HUES6 (cell line): ENCODE results near the gene MID1.
A peak's percentile ranks its signal among the peaks of the same experiment; 100 is the strongest.

Experiments used
- H3K27ac ChIP-seq: 2 replicates; pipeline ENCODE4 v1.7.0; 2013; ENCODE audit warnings: low read depth, mild to moderate bottlenecking, low read length, inconsistent platforms
- H3K27me3 ChIP-seq: 2 replicates; pipeline ENCODE4 v1.6.1; 2013; ENCODE audit warnings: low read length; ENCODE audit not compliant: control insufficient read depth, insufficient read depth
- H3K36me3 ChIP-seq: 2 replicates; pipeline ENCODE4 v1.6.1; 2013; ENCODE audit warnings: low read length; ENCODE audit not compliant: control insufficient read depth, insufficient read depth
- H3K4me1 ChIP-seq: 2 replicates; pipeline ENCODE4 v1.6.1; 2013; ENCODE audit warnings: low read length; ENCODE audit not compliant: control insufficient read depth, insufficient read depth
- H3K4me3 ChIP-seq: 2 replicates; pipeline ENCODE4 v1.5.1; 2013; ENCODE audit warnings: low read depth, low read length
- H3K9ac ChIP-seq: one replicate; pipeline ENCODE4 v1.6.1; 2013; ENCODE audit warnings: mild to moderate bottlenecking, low read length
- H3K9me3 ChIP-seq: 2 replicates; pipeline ENCODE4 v1.6.1; 2013; ENCODE audit warnings: low read depth, low read length; ENCODE audit not compliant: control insufficient read depth, insufficient read depth

MID1 gene

GRCh38 chrX:10496345-10496965 lies 123.9 kb downstream of the MID1 start:
- H3K9ac ChIP-seq, result no peak overlapping the region

DNA sequence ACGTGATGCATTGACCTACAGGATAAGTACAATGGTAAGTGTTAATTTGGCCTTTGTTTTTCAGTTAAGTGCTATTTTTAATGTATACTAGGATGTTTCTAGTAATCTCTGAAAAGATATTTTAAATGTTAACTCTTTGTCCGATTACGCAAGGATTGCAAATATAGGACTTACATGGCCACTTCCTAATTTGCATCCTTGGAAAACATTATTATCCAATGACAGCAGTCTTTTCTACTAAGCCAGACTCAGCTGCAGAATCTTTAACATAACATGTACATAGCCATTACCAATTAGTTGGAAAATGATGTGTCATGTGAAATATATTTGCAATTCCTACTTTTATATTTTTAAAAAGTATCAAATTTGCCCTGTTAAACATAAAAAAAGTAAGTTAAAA lies 124.7 kb downstream of the MID1 start:
- Histone ChIP-seq H3K9ac (no peak overlapping the region), H3K27me3 (no peaks in the 10 kb centered on the region), H3K4me3 (no peak overlapping the region), H3K9me3 (no peaks in the 10 kb centered on the region), H3K27ac (no peak overlapping the region), H3K36me3 (peaks cover 43% of the 10 kb centered on the region), H3K4me1 (no peaks in the 10 kb centered on the region)

More at GRCh38 chrX:10496345-10496965, 123.9 kb downstream of the MID1 start:
- Histone ChIP-seq H3K4me1 (no peaks in the 10 kb centered on the region), H3K9me3 (no peaks in the 10 kb centered on the region), H3K27ac (no peak overlapping the region), H3K27me3 (no peaks in the 10 kb centered on the region), H3K4me3 (no peak overlapping the region), H3K36me3 (peaks cover 50% of the 10 kb centered on the region)

DNA sequence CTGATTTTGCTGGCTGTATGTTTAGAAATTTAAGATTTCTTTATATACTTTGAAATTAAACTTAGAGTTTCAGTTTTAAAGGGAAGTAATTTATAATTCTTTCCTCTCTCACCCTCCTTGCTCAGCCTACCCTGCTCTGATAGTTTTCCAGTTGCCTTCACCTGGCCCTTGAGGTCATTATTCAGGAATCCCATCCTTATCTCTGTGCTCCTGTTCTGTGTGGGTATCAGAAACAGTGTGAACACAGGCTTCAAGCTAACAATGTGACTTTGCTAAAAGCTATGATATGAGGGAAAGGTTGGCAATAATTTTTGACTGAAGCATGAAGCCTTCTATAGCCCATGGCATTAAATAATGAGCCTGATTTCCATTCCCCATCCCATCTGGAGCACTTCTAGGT lies 128.1 kb downstream of the MID1 start:
- Histone ChIP-seq H3K4me3 (no peak overlapping the region), H3K27me3 (no peaks in the 10 kb centered on the region), H3K9ac (no peak overlapping the region), H3K36me3 (peaks cover 35% of the 10 kb centered on the region), H3K9me3 (no peaks in the 10 kb centered on the region), H3K27ac (no peak overlapping the region), H3K4me1 (no peaks in the 10 kb centered on the region)

GRCh38 chrX:10486373-10486772 lies 134.0 kb downstream of the MID1 start:
- Histone ChIP-seq H3K9ac (no peak overlapping the region), H3K27me3 (no peaks in the 10 kb centered on the region; the same call in 1 of the 2 replicates), H3K9me3 (no peaks in the 10 kb centered on the region), H3K4me3 (no peak overlapping the region), H3K4me1 (peaks cover 37% of the 10 kb centered on the region), H3K27ac (no peak overlapping the region), H3K36me3 (peaks cover 21% of the 10 kb centered on the region)

DNA sequence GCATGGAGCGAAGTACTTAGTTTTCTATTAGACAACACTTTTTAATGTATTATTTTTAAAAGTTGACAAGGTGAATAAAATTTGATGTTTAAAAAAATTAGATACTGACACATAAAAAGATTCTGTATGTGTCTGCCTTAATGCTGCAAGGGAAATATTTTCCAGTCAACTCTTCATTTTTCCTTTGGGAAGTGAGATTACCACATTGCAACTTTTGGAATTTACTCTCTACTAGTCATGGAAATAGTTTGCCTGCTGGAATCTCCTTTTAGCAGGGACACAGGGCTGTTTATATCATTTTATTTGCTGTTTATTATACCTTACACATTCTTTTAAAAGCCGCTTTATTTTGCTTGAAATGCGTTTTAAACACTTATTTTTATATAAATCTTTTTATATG lies 135.1 kb downstream of the MID1 start:
- no peaks in the 10 kb centered on the region for H3K9me3 ChIP-seq
- no peaks in the 10 kb centered on the region; the same call in 1 of the 2 replicates for H3K27me3 ChIP-seq
- H3K36me3 ChIP-seq, result peaks cover 31% of the 10 kb centered on the region
- H3K4me3 ChIP-seq, result no peak overlapping the region
- 0 out of 2 replicates have a peak overlapping the region, but pooled peaks have one; percentile 9 for H3K27ac ChIP-seq
- no peak overlapping the region for H3K9ac ChIP-seq
- peaks cover 37% of the 10 kb centered on the region for H3K4me1 ChIP-seq

GRCh38 chrX:10484683-10485247 lies 135.6 kb downstream of the MID1 start:
- peak overlapping the region; percentile 9; the same call in 1 of the 2 replicates for H3K27ac ChIP-seq
- peaks cover 37% of the 10 kb centered on the region for H3K4me1 ChIP-seq
- no peaks in the 10 kb centered on the region; the same call in 1 of the 2 replicates for H3K27me3 ChIP-seq
- no peak overlapping the region for H3K9ac ChIP-seq
- H3K4me3 ChIP-seq, result peak overlapping the region; percentile 5; the same call in 1 of the 2 replicates
- peaks cover 36% of the 10 kb centered on the region for H3K36me3 ChIP-seq
- no peaks in the 10 kb centered on the region for H3K9me3 ChIP-seq

DNA sequence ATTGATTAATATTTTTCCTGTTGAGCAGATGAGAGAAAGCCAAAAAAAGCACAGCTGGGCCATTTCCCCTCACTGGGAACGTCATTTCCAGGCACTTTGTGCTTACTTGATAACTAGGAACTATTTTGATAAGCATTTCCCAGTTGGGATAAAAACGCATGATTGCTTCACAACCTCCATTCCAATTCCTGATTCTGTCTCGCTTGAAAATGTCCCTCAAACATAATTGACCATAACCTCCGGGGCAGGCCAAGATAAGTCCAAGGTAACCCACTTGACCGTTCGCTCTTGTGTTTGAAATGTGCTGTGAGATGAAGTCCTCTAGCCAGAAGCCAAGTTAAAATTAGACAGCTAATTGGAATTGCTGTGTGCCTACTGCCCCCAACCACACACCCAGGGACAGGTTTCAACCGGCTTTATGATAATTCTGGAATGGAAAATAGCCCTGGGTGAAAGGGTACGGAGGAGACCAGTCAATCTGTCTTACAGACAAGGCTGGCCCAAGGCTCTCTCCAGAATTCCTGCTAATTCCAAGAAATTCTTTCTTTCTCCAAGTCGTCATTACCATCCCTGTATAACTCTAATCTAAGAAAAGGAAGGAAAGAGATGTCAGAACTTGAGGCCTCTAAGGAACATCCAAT lies 137.1 kb downstream of the MID1 start:
- no peak overlapping the region for H3K27ac ChIP-seq
- no peaks in the 10 kb centered on the region for H3K9me3 ChIP-seq
- H3K36me3 ChIP-seq, result peaks cover 48% of the 10 kb centered on the region
- H3K4me1 ChIP-seq, result peaks cover 37% of the 10 kb centered on the region
- no peak overlapping the region for H3K9ac ChIP-seq
- no peaks in the 10 kb centered on the region; the same call in 1 of the 2 replicates for H3K27me3 ChIP-seq
- H3K4me3 ChIP-seq, result no peak overlapping the region

DNA sequence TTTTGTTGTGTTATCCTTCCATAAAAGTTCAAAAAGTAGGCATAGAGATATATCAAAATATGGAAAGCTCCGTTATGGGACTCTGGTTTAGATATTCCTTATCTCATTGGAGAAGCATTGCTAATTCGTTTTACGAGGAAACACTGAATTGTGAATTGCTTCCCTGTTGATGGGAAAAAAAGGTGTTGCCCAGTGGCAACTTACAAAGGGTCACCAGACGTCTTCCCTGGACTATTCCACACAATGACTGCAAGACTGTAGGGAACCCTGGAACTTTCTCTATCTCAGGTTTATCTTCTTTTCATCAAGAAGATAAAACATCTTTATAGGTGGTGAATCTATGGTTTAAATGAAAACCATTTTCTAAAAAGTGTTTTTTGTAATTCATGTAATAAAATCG lies 137.7 kb downstream of the MID1 start:
- Histone ChIP-seq H3K9me3 (no peaks in the 10 kb centered on the region), H3K4me1 (peaks cover 37% of the 10 kb centered on the region), H3K4me3 (no peak overlapping the region), H3K27ac (no peak overlapping the region), H3K36me3 (peaks cover 54% of the 10 kb centered on the region), H3K9ac (no peak overlapping the region), H3K27me3 (no peaks in the 10 kb centered on the region; the same call in 1 of the 2 replicates)

GRCh38 chrX:10482261-10482660 lies 138.1 kb downstream of the MID1 start:
- Histone ChIP-seq H3K9me3 (no peaks in the 10 kb centered on the region), H3K9ac (no peak overlapping the region), H3K27ac (no peak overlapping the region), H3K36me3 (peaks cover 57% of the 10 kb centered on the region), H3K4me1 (peaks cover 37% of the 10 kb centered on the region), H3K27me3 (no peaks in the 10 kb centered on the region; the same call in 1 of the 2 replicates), H3K4me3 (no peak overlapping the region)

- no peak overlapping the region for H3K9ac ChIP-seq
- H3K4me1 ChIP-seq, result peaks cover 30% of the 10 kb centered on the region
These were observed 139.5 kb downstream of the MID1 start for GRCh38 chrX:10480861-10481260.

GRCh38 chrX:10479508-10479907 lies 140.9 kb downstream of the MID1 start:
- Histone ChIP-seq H3K27me3 (no peaks in the 10 kb centered on the region), H3K4me3 (no peak overlapping the region), H3K36me3 (peaks cover 71% of the 10 kb centered on the region), H3K4me1 (peaks cover 17% of the 10 kb centered on the region), H3K27ac (no peak overlapping the region), H3K9ac (no peak overlapping the region), H3K9me3 (no peaks in the 10 kb centered on the region)

More at GRCh38 chrX:10480861-10481260, 139.5 kb downstream of the MID1 start:
- Histone ChIP-seq H3K27ac (no peak overlapping the region), H3K36me3 (peaks cover 61% of the 10 kb centered on the region), H3K4me3 (no peak overlapping the region), H3K9me3 (no peaks in the 10 kb centered on the region), H3K27me3 (no peaks in the 10 kb centered on the region; the same call in 1 of the 2 replicates)
